Activated CD4-positive, alpha-beta T cell treated with anti-CD3 and anti-CD28 coated beads for 48 hours (primary cell): ENCODE results near the gene TMEM144.
"Not testable (repeated sequence)": the region's sequence is repeated elsewhere in the genome, so short reads cannot be mapped to it uniquely, and the experiment has no call there.

ENCODE experiments used
- DNase-seq: peaks from one replicate; pipeline ENCODE4 v3.0.0-alpha.2; 2020

TMEM144 gene

DNA sequence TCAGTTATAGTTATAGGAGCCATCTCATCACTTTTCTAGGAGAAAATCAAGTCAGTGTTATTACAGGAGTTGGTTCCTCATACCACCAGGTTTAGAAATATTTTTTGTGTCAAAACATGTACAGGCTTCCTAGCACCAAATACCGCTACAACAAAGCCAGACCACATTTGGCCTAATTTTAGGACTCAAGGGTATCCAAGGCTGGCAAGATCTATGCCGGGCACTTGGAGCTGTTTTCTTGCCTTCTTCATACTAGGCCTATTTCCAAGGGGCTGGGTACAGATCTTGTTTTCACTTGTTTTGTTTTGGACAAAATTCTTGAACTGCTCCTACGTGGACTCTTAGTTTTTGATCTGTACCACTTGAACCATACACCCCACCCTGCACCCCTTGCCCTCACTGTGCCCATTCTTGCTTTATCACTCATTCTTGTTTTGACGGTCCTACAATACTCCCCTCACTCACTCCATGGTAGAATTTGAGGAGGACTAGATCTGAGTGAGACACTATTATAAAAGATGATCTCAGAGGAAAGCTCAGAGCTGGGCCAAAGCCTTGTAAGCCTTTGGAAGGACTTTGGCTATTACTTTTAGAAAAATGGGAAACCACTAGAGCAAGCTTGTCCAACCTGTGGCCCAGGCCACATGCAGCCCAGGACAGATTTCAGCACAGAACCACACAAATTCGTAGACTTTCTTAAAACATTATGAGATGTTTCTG, 17.7 kb upstream of the TMEM144 start:
- no peak for DNase-seq

DNA sequence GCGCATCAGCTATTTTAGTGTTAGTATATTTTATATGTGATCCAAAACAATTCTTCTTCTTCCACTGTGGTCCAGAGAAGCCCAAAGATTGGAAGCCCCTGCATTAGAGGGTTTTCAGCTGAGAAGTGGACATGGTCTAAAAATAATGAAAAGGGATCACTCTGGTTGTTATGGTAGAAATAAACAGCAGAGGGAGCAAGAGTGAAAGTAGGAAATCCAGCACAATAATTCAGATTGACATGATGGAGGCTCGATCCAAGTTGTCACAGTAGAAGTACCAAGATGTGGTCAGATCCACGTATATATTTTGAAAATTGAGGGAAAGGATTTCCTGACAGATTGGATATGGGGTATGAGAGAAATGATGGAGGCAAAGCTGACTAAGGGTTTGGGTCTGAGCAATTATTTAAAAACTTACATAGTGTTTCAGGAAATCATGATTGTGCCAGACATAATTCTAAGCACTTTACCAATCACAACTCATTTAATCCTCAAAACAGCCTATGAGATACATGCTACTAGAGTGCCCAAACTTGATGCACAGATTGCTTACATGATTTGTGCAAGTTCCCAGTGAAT, 17.0 kb upstream of the TMEM144 start:
- DNase-seq = no peak

DNA sequence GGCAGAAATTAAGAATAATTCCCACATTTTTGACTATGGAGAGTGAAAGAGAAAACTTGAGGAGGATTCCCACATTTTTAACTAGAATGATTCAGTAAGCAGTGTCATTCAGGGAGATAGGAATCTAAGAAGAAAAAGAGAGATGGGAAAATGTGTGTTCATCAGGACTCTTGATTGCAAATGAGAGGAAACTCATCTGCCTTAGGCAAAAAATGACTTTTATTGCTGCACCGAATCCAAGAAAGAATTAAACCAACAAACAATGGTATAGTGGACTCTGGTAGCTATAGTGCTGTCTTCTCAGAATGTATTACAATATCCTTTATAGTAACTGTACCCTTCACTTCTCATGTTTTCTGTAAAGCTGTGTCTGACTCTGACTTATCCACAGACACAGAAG, 15.0 kb upstream of the TMEM144 start:
- no peak for DNase-seq

DNA sequence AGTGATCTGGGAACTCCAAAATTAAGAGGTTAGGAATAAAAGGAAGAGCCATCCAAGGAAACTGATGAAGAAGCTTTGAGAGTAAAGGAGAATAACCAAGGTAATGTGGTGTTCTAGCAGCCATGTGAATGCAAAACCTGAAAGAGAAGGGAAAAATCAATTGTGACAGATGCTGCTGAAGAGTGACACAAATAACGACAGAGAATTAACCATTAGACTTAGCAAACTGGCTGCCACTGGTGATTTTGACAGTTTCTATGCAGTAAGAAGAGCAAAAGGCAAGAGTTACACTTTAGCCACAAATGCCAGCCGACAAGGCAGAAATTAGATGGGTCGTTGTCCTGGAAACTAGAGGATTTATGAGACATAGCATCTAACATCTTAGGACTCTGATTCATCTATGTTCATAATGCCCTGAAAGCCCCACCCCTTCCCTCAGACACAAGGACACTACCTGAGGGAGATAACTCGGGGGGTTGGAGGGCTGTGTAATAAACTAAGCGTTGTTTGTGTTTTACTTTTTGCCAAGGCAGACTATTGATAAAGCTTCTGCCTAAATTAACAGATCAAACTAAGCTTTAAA, 13.0 kb upstream of the TMEM144 start:
- DNase-seq = no peak

DNA sequence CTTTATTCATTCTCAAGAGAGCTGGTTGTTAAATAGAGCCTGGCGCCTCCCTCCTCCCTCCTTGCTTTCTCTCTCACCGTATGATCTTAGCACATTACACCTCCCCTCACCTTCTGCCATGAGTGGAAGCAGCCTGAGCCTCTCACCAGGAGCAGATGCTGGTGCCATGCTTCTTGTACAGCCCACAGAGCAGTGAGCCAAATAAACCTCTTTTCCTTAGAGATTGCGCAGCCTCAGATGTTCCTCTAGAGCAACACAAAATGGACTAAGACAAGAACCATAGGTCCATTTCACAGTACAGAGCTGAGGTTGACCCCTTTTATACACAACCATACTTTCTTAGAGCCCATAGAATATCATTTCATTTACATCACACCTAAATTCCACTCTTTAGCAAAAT, 10.1 kb upstream of the TMEM144 start:
- DNase-seq = no peak

DNA sequence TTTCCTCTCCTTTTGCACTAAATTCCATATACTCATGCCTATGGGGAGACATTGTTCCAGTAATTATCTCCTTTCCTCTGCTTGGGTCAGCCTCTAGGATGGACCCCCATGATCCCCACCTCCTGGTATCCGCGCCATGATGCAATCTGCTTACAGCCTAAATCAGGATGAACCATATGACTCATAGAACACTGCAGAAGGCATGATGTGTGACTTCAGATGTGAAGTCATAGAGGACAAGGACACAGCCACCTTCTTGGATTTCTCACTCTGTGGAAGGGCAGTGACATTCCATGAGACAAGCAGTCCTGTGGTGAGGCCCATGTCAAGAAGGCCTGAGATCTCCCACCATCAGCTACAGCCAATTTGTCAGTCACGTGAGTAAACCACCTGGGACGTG, 9.0 kb upstream of the TMEM144 start:
- no peak for DNase-seq

DNA sequence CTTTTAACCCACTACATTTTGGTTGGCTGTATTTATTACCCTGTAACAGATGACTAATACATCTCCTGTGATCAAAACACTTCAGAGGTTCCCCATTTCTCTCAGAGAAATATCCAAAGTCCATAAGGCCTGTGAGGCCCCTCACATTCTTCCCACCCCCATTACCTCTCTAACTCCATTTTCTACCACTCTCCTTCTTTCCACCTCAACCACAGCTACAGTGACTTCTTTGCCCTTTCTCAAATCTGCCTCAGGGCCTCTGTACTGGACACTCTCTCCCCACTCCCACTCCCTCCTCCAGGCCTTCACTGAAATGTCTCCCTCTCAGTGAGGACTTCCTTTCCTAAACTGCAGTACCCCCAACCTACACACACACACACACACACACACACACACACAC, 8.4 kb upstream of the TMEM144 start:
- DNase-seq = no peak

DNA sequence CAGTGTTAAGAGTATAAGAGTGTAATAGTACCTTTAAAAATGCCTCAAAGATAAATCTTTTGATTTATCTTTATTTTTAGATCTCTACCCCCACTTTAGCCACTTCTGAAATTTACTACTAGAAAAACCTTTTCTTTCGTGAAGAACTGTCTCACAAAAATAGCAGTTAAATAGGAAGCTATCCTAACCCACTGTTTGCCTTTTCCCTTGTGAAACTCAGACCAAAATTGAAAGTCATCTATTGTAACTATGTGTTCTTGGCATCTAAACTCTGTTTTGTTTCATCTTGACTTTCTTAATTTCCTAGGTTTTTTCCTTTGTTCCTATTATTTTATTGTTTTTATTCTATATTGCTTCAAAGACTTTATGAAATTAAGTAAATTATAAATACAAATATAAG, 7.8 kb upstream of the TMEM144 start:
- no peak for DNase-seq

DNA sequence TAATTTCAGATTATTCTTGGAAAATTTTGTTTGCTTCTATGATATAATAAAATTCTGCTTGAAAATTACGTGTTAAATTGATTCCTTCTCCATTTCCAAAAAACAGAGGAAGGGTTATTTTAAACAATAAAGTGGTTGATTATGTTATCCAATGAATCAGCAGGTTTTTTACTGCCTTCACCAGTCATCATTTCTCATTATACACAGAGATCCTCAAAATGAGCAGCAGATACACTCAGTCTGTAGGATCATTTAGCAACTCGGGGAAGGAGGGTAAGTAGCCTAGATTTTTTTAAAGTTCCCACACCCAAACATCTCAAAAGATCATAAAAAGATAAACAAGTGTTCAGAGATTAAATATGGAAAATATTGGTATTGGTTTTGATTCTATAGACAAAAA, 6.8 kb upstream of the TMEM144 start:
- no peak for DNase-seq

DNA sequence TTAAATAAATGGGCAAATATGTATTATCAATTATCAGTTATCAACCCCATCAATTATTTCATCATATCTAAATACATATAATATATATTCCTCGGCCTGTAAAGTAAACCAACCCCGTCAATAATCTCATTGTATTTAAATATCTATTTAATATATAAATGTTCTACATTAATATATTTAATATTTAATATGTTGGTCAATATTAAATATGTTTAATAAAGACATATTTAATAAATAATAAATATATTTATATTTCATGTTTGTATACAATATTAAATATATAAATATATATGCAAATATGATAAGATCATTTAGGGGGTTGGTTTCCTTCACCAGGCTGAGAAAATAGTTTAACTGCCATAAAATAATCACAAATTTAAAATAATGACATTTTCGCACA, 6.4 kb upstream of the TMEM144 start:
- no peak for DNase-seq

DNA sequence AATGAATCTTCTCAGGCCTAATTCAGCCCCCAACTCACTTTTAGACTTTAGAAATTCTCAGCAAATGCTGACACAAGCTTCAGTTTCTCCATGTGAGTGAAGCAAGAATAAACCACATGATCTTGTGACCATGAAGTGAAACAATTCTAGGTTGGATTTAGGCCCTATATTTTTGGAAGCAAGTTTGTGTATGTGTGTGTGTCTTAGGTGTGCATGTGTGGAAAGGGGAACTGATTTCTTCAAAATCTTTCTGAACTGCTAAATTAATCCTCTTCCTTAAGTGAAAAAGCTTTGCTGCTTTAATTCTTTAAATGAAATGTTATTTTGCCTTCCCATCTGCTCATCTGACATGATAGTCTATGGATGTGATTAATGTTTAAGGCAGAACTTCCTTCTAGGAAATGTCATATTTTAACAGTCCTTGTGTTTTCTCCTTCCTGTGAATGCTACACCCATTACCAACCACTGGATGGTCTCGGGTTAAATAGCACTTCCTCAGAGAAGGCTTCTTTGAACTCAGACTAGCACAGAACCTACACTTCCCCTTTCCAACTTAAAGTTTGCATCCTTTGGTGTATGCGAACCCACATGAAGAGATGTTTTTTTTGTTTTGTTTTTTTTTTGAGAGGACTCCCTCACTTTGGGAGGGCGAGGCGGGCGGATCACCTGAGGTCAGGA, 1.2 kb upstream of the TMEM144 start:
- no peak for DNase-seq

DNA sequence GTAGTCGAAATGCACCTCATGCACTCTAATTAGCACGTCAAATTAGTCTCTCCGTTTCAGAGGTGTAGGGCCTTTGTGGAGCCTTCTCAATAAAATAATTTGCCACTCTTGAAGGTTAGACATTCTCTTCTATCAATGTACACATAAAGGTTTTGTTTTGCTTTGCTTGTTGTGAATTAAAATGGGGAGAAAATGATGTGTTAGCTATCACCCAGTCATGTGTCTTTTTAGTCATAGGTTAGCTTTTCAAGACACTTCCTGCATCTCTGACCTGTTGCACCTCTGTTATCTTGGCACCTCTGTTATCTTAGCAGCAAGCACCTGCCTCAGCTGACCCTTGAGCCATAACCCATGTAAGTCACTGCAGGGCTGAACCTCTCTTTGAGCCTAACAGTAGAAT, 936 bp downstream of the TMEM144 start:
- no peak for DNase-seq

DNA sequence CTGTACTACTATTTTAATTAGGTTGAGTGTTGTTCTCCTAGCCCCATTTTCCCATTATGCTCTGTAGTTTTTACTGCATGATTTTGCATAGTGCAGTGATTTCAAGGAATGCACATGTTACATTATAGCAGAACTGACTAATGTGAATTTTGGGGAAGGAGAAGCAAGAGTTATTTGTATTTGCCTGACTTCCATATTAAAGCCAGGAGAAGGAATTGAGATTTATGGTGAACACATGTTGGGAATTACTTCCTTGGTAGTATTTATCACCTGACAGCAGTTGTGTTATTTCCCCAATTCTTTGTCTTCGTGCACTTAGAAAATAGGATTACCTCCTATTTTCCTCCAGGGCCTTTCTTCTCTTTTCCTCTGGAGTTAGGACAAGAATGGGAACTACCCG, 3.2 kb downstream of the TMEM144 start:
- no peak for DNase-seq

DNA sequence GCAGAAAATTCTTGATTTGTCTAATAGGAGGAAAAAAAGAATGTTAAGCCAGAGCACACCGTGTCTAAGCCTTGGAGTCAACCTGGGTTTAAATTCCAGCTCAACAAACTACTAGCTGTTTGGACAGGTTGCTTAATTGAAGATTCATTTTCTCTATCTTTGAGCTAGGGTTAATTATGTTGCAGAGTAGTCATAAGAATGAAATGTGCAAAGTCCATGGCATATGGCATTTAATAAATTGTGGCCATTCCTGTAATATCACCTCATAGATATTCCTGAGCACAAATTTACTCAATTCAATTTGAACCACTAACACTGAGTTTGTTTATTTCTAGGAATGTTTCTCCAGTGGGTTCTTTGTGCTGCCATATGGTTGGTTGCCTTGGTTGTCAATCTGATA, 4.6 kb downstream of the TMEM144 start:
- DNase-seq = no peak

DNA sequence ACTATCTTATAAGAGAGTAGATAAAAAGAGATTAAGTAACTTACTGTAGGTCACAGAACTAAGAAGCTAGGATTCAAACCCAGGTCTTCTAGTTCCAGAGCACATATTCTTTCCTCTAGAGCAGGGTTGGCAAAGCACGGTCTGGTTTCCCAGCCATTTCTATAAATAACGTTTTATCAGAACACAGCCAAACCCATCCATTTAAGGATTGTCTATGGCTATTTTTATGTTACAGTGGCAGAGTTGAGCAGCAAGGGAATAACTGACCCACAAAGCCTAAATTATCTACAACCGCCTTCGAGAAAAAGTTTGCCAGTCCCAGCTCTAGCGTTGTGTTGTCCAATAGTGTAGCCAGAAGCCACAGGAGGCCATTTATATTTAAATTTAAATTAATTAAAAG, 7.5 kb downstream of the TMEM144 start:
- DNase-seq = no peak

DNA sequence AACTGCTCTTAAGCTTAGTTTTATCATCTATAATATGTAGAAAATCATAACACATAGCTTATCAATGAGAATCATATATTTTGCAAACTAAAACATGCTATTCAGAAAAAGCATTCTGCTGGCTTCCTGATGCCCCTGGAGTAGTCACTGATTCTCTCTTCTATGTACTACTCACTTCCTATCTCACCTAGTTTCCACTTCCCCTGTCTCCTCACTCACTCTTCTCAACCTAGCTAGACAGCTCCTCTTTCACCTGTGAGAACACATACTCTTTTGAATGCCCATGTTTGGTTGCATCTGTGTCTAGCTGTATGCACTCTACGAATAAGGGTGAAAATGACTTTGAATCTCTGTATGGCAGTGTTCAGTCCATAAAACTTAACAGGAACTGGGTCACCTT, 9.3 kb downstream of the TMEM144 start:
- DNase-seq = no peak

DNA sequence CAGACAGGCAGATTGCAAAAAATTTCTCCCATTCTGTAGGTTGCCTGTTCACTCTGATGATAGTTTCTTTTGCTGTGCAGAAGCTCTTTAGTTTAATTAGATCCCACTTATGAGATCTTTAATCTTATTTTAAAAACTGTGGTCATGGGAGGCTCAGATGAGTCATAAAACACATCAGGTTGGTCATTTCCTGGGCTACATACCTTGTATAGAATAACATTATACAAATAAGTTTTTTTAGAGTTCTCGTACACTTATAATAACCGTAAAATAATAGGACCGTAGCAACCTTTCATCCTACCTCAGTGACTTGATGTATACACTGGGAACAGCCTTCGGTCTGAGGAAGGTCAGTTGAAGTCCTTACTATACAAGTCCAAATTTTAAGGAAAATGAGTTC, 14.0 kb downstream of the TMEM144 start:
- not testable (repeated sequence) for DNase-seq

DNA sequence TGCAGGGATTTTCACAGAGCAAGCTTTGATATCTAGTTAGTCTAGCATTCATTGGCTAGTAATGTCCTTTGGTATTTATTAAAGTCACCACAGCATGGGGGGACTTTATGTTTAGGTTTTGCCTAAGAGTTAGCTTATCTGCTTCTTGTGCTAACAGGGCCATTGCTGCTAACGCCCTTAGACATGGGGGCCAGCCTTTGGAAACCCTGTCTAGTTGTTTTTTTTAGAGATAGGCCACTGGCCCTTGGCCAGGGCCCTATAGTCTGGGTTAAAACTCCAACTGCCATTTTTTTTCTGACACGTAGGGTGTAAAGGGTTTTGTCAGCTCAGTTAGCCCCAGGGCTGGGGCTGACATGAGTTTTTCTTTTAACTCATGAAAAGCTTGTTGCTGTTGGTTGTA, 14.7 kb downstream of the TMEM144 start:
- not testable (repeated sequence) for DNase-seq

DNA sequence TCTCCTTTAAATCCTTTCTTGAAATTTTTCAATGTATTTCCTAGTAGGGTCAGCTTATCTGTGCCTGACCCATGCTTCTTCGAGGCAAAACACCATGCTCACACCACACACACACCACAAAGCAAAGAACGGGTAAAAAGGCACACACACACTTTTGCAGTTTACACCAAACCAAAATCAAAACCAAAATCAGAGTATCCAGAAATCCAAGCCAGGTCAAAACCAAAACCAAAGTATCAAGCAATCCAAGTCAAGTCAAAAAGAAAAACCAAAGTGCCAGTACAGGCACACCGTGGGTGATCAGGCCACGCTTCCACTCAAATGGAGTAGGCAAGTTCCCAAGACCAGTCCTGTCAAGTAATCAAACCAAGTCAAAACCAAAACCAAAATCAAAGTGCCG, 17.6 kb downstream of the TMEM144 start:
- DNase-seq = not testable (repeated sequence)

DNA sequence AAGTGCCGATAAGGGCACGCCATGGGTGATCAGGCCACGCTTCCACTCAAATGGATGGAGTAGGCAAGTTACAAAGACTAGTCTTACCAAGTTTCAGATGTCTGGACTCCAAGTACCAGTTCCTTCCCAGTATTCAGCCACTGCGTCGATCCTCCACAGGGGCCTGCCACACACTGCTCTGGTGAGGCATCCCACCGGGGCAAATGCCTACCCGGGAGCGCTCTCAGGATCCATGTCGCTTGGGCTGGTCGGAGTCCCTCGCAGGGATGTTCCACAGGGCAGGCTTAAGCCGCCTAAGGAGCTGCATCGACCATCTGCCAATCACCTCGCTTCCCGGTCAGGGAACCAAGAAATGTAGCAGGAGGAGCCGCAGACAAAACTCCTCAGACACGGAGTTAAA, 18.1 kb downstream of the TMEM144 start:
- DNase-seq = not testable (repeated sequence)

DNA sequence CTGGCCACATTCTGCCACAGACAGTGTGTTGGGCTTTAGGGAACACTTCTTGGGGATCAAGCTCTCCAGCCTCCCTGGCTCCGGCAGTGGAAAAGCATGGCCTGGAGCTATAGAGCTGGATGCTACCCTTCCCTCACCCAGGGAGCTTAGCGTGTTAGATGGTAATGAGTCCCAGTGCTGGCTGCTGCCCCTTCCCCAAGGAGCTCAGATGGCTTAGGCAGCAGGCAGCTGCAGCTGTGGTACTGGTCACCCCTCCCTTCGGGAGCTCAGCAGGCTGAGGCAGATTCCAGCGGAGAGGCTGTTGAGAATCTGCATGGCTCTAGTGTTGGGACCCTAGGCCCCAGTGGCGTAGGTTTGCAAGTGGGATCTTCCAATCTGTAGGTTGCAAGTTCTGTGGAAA, 19.5 kb downstream of the TMEM144 start:
- DNase-seq = no peak

DNA sequence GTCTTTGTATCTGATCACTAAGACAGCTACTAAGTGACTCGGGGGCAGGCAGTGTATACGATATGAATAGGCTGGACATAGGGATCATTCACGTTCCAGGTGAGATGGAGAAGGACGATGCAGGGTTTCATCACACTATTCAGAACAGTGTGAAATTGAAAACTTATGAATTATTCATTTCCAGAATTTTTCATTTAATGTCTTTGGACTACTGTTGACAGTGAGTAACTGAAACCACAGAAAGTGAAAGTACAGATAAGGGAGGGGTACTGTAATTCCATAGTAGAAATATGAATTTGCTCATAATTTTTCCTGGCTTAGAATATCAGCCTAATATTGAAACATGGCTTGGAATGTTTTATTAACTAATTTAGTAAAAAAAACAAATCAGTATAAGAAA, 24.4 kb downstream of the TMEM144 start:
- no peak for DNase-seq

DNA sequence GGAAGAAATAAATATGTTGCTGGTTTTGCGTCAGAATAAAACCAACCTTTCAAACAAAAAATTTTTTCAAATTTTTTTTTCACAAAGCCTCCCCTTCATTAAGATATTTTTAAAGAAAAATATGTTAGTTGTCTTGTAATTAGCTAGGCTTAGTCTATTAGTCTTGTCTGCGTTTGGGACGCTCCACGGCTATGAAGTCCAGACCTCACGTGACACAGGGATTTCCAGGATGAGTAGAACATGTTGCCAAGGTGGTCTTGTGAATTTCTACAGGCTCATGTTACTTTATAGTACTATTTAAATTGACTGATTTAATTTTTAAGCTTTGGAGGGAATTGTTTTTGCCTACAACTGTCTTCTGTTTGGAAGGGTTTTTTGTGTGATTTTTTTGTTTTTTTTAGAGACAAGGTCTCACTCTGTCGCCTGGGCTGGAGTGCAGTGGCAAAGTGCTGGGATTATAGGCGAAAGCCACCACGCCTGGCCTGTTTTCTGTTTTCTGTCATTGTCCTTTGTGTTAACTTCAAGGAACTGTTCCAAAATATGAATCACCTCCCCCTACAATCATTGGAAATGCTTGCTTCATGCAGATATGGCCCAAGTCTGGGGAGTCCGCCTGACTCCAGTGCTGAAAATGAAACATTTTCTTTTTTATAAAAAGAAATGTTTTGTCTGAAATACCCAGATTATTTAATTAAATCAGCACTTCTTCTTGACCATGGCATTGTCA, 26.2 kb downstream of the TMEM144 start:
- DNase-seq = no peak

DNA sequence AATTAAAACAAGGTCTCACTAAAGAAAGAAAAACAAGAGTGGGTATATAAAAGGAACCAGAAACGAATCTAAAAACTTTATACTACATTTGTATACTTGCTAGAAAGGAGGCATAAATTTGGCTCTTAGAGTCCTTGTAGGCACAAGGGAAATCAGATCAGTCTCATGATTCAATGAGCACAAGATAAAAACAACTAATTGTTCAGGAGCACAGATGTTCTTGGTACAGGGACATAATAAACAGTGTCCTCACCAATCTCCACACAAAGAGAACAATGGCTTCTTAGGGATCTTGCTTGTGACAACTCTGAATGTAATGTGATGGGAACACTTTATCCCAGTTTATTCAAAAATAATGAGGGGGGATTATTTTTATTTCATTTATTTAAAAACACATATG, 28.3 kb downstream of the TMEM144 start:
- DNase-seq = no peak
